Measurements from ENCODE around the gene SLC17A5. TPM values are rescaled to one million over a fixed set of nuclear protein-coding genes. Genes with fewer than 3 reads are reported as not detected.

Gene SLC17A5
- total and polyA plus RNA-seq, 10 of the 15 experiments (the other 5 are each of a cell fraction or from before 2014, with no cell fraction given): 2.3 to 7.2 (median 5.0) TPM

GRCh38 chr6:73669005-73669404 is 15.2 kb upstream of the SLC17A5 start (continued):
- TF ChIP-seq ZBTB40 (IDR thresholded peaks at IDR 0.05; ENCODE audit: borderline replicate concordance): no peak

- FAIRE-seq: no peak
- no peaks in the 10 kb centered on the region for H4K20me1 ChIP-seq (ENCODE audit: control insufficient read depth, insufficient read depth)
- no peak for TF ChIP-seq MEF2B (IDR thresholded peaks at IDR 0.05; ENCODE audit: partially characterized antibody, poor library complexity, severe bottlenecking)
- TF ChIP-seq YY1 (IDR thresholded peaks at IDR 0.05; ENCODE audit: low read depth, low read length): no peak
- no peak for TF ChIP-seq RELA (IDR thresholded peaks at IDR 0.05; ENCODE audit: borderline replicate concordance, partially characterized antibody)
- TF ChIP-seq CHD2 (IDR thresholded peaks at IDR 0.05; ENCODE audit: borderline replicate concordance, low read depth, low read length): no peak
- no peak for TF ChIP-seq SMAD5 (IDR thresholded peaks at IDR 0.05; ENCODE audit: low read depth)
- in situ Hi-C loops (cut with MboI): no loop called here
- H3K79me2 ChIP-seq (ENCODE audit: control insufficient read depth, insufficient read depth, low read length): no peaks in the 10 kb centered on the region
- no peak for ATAC-seq
- H3K4me3 ChIP-seq: no peak overlapping the region
- no peaks in the 10 kb centered on the region for H3K27me3 ChIP-seq (replicated peaks in 1 of 2; ENCODE audit: control insufficient read depth in 2 of 2, insufficient read depth in 2 of 2, low read length in 1 of 2)
- no peak overlapping the region for H3K9ac ChIP-seq (ENCODE audit: control insufficient read depth, insufficient read depth, low read length)
- H3K36me3 ChIP-seq (ENCODE audit: control insufficient read depth in 2 of 2, insufficient read depth in 2 of 2, low read length in 1 of 2): no peaks in the 10 kb centered on the region
- ChIA-PET SMC1A (ENCODE audit: uncharacterized antibody, unreplicated experiment) (interaction anchor here (1.0 kb wide), 1 partner anchor 65 kb away, joined by 4 read pairs; no protein-coding TSS in a partner anchor), POLR2A (no interaction called here), RAD21 (ENCODE audit: unreplicated experiment) (no interaction called here), CTCF (no interaction called here)
- no TSS peak for BruUV-seq (replicated peaks)
- no peak overlapping the region for H2AFZ ChIP-seq (ENCODE audit: control insufficient read depth, low read depth, low read length)
- no peaks in the 10 kb centered on the region for H3K4me1 ChIP-seq (ENCODE audit: control insufficient read depth, insufficient read depth, low read length)
- no peaks in the 10 kb centered on the region for H3K9me3 ChIP-seq (replicated peaks; ENCODE audit: control insufficient read depth, insufficient read depth, low read length)
- DNase-seq (ENCODE audit: low read depth, low spot score): no peak
- H3K4me2 ChIP-seq (ENCODE audit: control insufficient read depth, insufficient read depth): no peak overlapping the region
- intact Hi-C loops (cut with micrococcal nuclease; ENCODE audit: unreplicated experiment): no loop called here
- H3K27ac ChIP-seq (ENCODE audit: control insufficient read depth, insufficient read depth): no peak overlapping the region
- 0% methylated on average over 1 of the region's 1 CpG for WGBS (ENCODE audit: insufficient coverage, insufficient replicate concordance, low lambda C conversion rate, missing lambda C conversion rate)
These were observed 14.0 kb upstream of the SLC17A5 start for GRCh38 chr6:73667798-73668197.
